RPMI8226 (cell line): Measurements from ENCODE around the gene C1GALT1.
"Not testable (repeated sequence)": the region's sequence is repeated elsewhere in the genome, so short reads cannot be mapped to it uniquely, and the experiment has no call there.

Experiments used
- DNase-seq: peaks from one replicate; pipeline ENCODE4 v3.0.0-alpha.2; 2015

The C1GALT1 gene

DNA sequence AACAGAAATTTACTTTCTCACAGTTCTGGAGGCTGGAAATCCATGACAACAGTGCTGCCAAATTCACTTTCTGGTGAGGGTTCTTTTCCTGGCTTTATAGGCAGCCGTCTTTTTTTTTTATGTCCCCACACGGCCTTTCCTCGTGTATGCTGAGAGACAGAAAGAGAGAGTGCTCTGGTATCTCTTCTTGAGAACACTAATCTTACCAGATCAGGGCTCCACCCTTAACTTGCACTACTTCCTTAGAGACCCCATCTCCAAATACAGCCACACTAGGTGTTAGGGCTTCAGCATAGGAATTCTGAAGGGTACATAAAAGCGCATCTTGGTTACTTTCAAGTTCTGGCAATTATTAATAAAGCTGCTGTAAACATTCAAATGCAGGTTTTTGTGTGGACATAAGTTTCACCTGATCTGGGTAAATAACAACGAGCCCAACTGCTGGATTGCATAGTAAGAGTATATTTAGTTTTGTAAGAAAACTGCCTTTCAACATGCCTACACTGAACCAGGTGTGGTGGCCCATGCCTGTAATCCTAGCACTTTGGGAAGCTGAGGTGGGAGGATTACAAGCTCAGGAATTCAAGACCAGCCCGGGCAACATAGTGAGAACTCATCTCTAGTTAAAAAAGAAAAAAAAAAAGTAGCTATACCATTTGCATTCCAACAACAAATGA is 8.2 kb upstream of the C1GALT1 start:
- no peak for DNase-seq

GRCh38 chr7:7175075-7175695 is 7.2 kb upstream of the C1GALT1 start:
- peak; percentile 13 for DNase-seq

DNA sequence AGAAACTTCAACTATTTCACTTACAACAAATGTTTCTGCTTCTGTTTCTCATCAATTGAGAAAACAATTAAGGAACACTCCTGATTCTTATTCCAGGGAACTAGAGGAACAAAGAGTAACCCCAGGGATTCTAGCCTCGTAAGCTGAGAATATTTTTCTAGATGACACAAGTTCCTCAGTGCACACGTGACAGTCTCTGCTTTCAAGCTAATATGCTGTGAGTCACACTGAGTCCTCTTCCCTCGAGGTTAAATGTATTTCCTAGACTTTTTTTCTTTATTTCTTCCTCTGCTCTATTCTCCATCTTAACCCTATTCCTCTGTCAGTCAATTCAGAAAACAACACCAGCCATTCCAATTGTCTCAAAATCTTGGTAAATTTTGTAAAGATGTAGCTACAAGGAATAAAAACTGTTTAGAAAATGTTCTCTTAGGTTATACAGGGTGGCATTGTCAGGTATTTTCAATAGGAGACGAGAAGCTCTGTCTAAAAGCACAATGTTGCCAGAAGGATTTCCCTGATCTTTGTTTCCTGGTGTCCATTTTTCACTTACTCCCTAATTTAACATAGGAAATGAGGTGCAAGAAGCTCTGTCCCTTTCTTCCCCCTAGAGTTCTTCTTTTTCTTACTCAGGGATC is 5.8 kb upstream of the C1GALT1 start:
- DNase-seq = no peak

GRCh38 chr7:7177044-7177517 is 5.3 kb upstream of the C1GALT1 start:
- no peak for DNase-seq

- no peak for DNase-seq
Observed at GRCh38 chr7:7178081-7178480, 4.3 kb upstream of the C1GALT1 start.

GRCh38 chr7:7178906-7179305 is 3.4 kb upstream of the C1GALT1 start:
- DNase-seq = no peak

DNA sequence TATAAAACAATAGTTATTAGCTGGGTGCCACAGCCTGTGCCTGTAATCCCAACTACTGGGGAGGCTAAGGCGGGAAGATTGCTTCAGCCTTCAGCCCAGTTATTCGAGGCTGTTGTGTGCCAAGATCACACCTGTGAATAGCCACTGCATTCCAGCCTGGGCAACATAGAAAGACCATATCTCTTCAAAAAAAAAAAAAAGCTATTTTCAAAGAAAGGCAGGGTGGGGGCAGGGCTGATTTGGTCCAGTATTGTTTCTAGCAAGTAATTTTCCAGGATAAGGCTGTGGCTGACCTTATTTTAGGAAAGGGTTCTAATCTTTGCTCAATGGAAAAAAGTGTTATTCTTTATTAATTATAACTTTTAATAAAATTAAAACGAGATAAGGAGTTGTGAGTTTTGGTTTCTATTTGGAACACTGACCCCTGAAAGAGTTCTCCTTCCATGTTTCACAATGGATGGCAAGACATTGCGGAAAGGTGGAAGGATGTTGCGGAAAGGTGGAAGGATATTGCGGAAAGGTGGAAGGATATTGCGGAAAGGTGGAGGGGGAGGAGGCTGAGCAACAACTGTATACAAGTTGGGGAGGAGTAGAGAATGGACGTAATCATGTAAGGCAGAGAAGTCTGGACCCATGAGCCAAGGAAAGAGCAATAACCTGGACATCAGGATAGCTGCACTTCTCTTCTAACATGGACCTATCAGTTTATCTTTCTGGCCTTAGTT is 1.5 kb upstream of the C1GALT1 start:
- no peak for DNase-seq

- DNase-seq = peak; percentile 80
Observed at GRCh38 chr7:7181519-7182155, 707 bp upstream of the C1GALT1 start.

DNA sequence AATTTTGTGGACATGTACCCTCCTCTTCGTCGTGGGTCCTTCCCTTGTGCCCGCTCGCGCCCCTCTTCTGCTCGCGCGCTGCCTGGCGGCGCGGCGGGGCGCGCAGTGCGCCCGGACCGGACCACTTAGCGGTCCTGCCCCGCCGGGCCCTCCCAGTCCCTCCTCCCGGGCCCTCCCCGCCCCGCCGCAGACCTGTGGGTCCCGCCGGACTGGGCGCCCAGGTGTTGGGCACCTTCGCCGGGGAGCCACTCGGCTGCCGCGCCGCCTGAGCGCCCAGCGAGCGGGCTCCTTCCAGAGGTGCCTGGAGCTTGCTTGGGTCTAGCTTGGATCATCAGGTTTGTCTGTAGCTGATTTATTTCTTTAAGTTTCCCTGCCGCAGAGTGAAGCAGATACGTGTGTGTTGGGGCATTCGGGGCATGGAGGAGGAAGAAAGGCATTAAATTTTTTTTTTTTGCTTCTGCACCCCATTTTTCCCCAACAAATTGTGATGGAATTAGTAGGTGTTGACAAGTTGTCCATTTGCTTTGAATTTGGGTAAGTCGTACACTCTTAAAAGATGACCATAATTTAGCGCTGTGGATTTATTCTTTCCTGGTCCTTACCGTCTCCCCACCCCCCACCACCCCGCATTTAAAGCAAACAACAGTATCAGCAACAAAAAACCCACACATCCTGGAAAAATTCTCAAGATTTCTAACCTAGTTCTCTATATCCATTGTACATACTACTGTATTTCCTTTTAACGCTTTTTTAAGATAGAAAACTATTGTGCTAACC is 905 bp downstream of the C1GALT1 start:
- peak; percentile 77 for DNase-seq

DNA sequence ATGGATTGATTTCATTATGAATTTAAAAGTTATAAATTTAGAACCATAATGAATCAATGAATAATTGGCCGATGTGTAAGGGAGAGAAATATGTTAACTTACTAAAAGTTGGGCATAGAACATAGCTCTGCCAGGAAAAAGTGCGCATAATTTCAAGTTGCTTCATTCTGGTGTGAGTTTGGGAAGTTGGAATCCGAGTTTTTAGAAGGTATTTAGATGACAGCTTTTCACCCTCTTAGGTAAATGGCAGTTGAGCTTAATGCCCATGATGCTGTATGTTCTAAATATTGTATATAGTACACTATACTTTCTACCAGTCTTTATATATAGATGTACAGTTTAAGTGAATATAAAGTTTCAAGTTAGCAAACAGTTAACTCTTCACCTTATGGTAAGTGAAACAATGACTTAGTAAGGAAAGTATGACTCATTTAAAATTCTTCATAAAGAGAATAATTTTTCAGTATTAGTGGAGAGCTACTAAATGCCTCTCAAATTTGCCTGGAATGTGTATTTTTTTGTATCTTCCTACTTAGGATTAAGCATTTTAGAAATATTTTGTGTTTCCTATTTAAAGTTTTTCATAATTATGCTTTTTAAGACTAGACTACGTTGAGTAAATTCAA is 1.6 kb downstream of the C1GALT1 start:
- peak; percentile 9 for DNase-seq

DNA sequence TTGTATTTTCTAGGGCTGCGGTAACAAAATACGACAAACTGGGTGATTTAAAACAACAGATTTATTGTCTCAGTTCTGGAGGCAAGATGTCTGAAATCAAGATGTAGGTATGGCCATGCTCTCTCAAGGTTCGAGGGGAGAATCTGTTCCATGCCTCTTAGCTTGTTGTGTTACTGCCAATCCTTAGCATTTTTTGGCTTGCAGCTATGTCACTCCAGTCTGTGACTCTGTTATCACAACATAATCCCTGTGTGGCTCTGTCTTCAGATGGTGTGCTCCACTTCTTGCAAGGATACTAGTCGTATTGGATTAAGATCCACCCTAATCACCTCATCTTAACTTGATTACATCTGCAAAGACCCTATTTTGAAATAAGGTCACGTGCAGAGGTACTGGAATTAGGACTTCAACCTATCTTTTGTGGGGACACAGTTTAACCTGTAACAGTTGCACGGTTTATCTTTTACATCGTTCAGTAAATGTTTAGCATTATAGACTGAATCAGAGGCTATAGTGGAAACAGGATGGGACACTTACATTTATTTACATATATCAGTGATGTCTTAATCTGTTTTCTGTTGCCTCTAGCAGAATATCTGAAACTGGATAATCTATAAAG is 3.1 kb downstream of the C1GALT1 start:
- no peak for DNase-seq

DNA sequence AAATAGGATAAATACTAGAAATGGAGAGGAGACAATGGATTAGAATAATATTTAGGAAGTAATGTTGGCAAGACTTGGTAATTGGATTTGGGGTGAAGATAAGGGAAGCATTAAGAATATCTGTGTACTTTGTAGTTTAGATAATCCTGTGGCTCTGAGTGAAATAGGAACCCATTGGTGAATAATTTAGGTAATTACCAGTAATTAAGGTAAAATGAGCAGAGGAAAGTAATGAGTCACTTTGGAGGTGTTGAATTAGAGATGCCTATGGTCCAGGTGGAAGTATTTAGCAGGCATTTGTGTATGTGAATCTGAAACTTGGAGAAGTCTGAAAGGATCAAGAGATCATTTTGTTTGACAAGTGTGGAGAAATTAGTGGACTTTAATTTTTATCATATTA is 5.7 kb downstream of the C1GALT1 start:
- DNase-seq = no peak

DNA sequence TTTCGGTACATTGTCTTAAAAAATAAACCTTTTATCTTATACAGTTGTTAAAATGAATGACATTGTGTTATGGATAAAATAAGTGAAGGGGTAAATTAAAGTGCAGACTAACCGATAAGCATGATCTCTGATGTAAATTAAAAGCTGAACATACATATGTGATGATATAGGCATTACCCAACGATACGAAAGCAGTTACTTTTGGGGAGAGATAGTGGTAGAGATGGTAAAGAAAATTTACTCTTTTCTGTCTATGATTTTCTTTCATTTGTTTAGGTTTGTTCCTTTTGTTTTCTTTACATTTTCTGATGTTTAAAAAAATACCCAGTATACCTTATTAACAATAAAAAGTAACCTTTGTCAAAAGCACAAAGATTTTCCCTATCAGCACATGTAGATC is 6.4 kb downstream of the C1GALT1 start:
- no peak for DNase-seq

GRCh38 chr7:7190142-7190541 is 7.8 kb downstream of the C1GALT1 start:
- no peak for DNase-seq

DNA sequence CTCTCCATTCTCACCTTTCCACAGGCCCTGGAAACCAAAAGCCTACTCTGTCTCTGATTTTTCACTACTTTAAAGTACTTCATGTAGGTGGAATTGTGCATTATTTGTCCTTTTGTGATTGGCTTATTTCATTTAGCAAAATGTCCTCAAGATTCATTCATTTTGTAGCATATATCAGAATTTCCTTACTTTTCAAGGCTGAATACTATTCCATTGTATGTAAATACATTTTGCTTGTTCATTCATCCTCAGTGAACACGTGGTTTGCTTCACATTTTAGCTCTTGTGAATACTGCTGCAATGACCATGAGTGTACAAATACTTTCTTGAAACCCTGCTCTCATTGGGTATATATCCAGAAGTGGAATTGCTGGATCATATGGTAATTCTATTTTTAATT is 8.8 kb downstream of the C1GALT1 start:
- no peak for DNase-seq

GRCh38 chr7:7192798-7193788 is 10.7 kb downstream of the C1GALT1 start:
- DNase-seq = not testable (repeated sequence)

GRCh38 chr7:7199592-7199991 is 17.2 kb downstream of the C1GALT1 start:
- DNase-seq = not testable (repeated sequence)

- DNase-seq = not testable (repeated sequence)
Observed at GRCh38 chr7:7200255-7200654, 17.9 kb downstream of the C1GALT1 start.

DNA sequence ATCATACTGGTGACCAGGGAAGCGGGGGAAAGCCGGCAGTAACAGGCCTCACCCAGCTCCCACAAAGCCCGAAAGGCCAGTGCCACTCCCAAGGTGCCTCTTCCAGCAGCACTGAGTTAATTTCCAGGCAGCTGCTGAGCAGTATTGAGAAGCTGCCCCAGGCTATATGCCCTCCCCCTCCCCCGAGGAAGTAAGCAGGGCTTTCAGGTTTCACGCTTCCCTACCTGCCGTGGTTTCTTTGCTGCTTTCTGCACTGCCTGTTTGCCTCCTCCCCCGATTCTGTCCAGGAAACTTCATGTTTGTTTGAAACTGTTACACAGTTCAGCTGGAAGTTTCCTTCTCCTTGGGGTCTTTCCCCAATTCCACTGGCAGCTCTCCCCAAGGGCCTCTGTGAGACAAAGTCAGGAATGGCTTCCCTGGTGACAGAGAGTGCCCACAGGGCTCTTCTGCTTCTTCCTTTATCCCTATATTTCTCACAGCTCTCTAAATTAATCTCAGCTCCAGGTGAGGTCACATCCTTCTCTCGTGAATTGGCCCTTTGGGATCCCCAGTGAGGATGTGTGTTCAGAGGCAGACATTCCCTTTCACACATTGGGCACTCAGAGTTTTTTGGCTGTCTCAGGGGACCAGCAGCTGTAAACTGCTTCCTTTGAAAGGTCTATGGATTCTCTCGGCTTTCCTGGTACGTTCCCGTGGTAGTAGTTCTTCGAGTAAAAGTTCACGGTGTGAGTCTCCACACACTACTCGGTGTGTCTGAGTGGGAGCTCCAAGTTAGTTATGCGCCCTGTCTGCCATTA is 19.4 kb downstream of the C1GALT1 start:
- DNase-seq = peak; percentile 80
